ENCODE data around the gene RPIA. TPM values are rescaled to one million over a fixed set of nuclear protein-coding genes. Genes with fewer than 3 reads are reported as not detected.

The RPIA gene
- total and polyA plus RNA-seq, 9 of the 15 experiments (the other 6 are each of a cell fraction or from before 2014, with no cell fraction given) = 7.8 to 41.2 (median 25.8) TPM

- no peak for TF ChIP-seq MGA (IDR thresholded peaks at IDR 0.05)
- TF ChIP-seq ELF1 (tag; IDR thresholded peaks at IDR 0.05) = no peak
- TF ChIP-seq THAP7 (CRISPR knock-in tag; IDR thresholded peaks at IDR 0.05) = no peak
- TF ChIP-seq MAFK (IDR thresholded peaks at IDR 0.05; ENCODE audit: low read length) = no peak
- no peak for TF ChIP-seq YY1 (IDR thresholded peaks at IDR 0.05; ENCODE audit: borderline replicate concordance in 1 of 3, control insufficient read depth in 1 of 3, extremely low read depth in 1 of 3, insufficient read depth in 3 of 3, insufficient read length in 1 of 3, insufficient replicate concordance in 2 of 3, low read depth in 1 of 3, low read length in 2 of 3)
- peak; percentile 78 for TF ChIP-seq ZFP36 (IDR thresholded peaks at IDR 0.05; ENCODE audit: low read depth, low read length, partially characterized antibody)
- TF ChIP-seq NBN (IDR thresholded peaks at IDR 0.05; ENCODE audit: low read depth) = no peak
- no peak for TF ChIP-seq XRCC5 (IDR thresholded peaks at IDR 0.05; ENCODE audit: low read depth, low read length)
- no peak for TF ChIP-seq DEAF1 (CRISPR knock-in tag; IDR thresholded peaks at IDR 0.05)
- TF ChIP-seq ZNF444 (CRISPR knock-in tag; IDR thresholded peaks at IDR 0.05) = no peak
- TF ChIP-seq NFE2 (IDR thresholded peaks at IDR 0.05; ENCODE audit: low read depth) = no peak
- TF ChIP-seq SMARCE1 (IDR thresholded peaks at IDR 0.05) = peak; percentile 75
- no peak for TF ChIP-seq THRAP3 (IDR thresholded peaks at IDR 0.05; ENCODE audit: borderline replicate concordance)
- TF ChIP-seq SMARCA4 (IDR thresholded peaks at IDR 0.05) = peak; percentile 84
These were observed 8.1 kb upstream of the RPIA start (continued) for GRCh38 chr2:88683160-88684021.
